K562 (cell line): ENCODE measurements around the gene CALML4. TPM values are rescaled to one million over a fixed set of nuclear protein-coding genes. Genes with fewer than 3 reads are reported as not detected.

ENCODE experiments used
- ATAC-seq: fragments of 200-7000 bp; cut with Tn5 transposase; 3 replicates; pipeline ENCODE4 v1.9.1; 2020; ENCODE audit warnings: moderate library complexity
- BruUV-seq: library from RNA; stranded (reverse); fragments of 400-500 nt; replicated peaks from 2 replicates; lab custom pipeline; 2021; lab: Mats Ljungman, UMichigan
- CTCF ChIA-PET: fragments of 300-600 bp; formaldehyde crosslinking; extraction: SDS; loops from one replicate; lab custom pipeline; 2021; ENCODE audit warnings: low intra/inter-chr PET ratio; lab: Yijun Ruan, JAX
- POLR2A ChIA-PET: fragments of 300-600, 350-650 bp; sonication (Branson Sonifier 250); formaldehyde crosslinking; extraction: SDS; loops from one replicate; lab custom pipeline; 2021; ENCODE audit warnings: antibody characterized with exemption, inconsistent platforms; lab: Yijun Ruan, JAX
- DNase-seq, 4 experiments: peaks; one replicate each; pipeline versions ENCODE4 v3.0.0 to v3.0.0-alpha.2; 2011 to 2018; ENCODE audit warnings: low spot score in 3 of 4, mixed read lengths in 3 of 4; ENCODE audit errors: extremely low read depth in 1 of 4
- FAIRE-seq: peaks from 2 replicates; lab custom pipeline; 2011; peaks lifted over from hg19 to GRCh38; lab: Jason Lieb, UNC
- H2AFZ ChIP-seq: 2 replicates; pipeline ENCODE4 v1.6.0; 2011; ENCODE audit warnings: low read depth, low read length, control low read depth, inconsistent platforms
- H3K27ac ChIP-seq: fragments of 200-600 bp; 3 replicates; pipeline ENCODE4 v1.8.0; 2011; ENCODE audit warnings: low read depth, mild to moderate bottlenecking, control low read depth, inconsistent platforms, low read length, moderate library complexity, mixed read lengths; ENCODE audit errors: extremely low read depth
- H3K27me3 ChIP-seq, 2 experiments: fragments of 300-600 bp in 1 of 2; 2 replicates in 1 of 2; 3 replicates in 1 of 2; pipeline versions ENCODE4 v1.6.0 to v1.8.0; 2011; ENCODE audit warnings: inconsistent platforms in 2 of 2, low read length in 2 of 2, mild to moderate bottlenecking in 1 of 2, mixed read lengths in 1 of 2, moderate library complexity in 1 of 2; ENCODE audit not compliant: control insufficient read depth in 2 of 2, insufficient read depth in 2 of 2
- H3K36me3 ChIP-seq: fragments of 300-600 bp; 3 replicates; pipeline ENCODE4 v1.8.0; 2011; ENCODE audit warnings: mild to moderate bottlenecking, low read length, inconsistent platforms; ENCODE audit not compliant: control insufficient read depth, insufficient read depth
- H3K4me1 ChIP-seq, 2 experiments: fragments of 200-600 bp in 1 of 2; replicated peaks in 1 of 2; 2 replicates in 1 of 2; 3 replicates in 1 of 2; pipeline versions ENCODE4 v1.5.1 to v1.8.0; 2011; ENCODE audit warnings: inconsistent platforms in 2 of 2, low read length in 2 of 2, mild to moderate bottlenecking in 1 of 2, mixed read lengths in 1 of 2, moderate library complexity in 1 of 2; ENCODE audit not compliant: control insufficient read depth in 2 of 2, insufficient read depth in 2 of 2
- H3K4me2 ChIP-seq: 2 replicates; pipeline ENCODE4 v1.6.1; 2011; ENCODE audit warnings: low read length, control low read depth, inconsistent platforms, mixed read lengths; ENCODE audit not compliant: insufficient read depth
- H3K4me3 ChIP-seq: fragments of 200-600 bp; sonication (generic), shearing (Covaris generic); 2 replicates; pipeline ENCODE4 v1.5.1; 2016; ENCODE audit warnings: control low read depth, inconsistent platforms
- H3K79me2 ChIP-seq: fragments of 200-600 bp; 3 replicates; pipeline ENCODE4 v1.8.0; 2011; ENCODE audit warnings: low read length, inconsistent platforms; ENCODE audit not compliant: control insufficient read depth, insufficient read depth
- H3K9ac ChIP-seq, 2 experiments: 2 replicates each; pipeline versions ENCODE4 v1.6.0 to v1.6.1; 2011; ENCODE audit warnings: low read depth in 2 of 2, low read length in 2 of 2, control low read depth in 1 of 2, inconsistent platforms in 1 of 2, mild to moderate bottlenecking in 1 of 2, mixed read lengths in 1 of 2; ENCODE audit not compliant: insufficient read depth in 1 of 2
- H3K9me1 ChIP-seq: one replicate; pipeline ENCODE4 v1.6.0; 2011; ENCODE audit warnings: inconsistent platforms, mild to moderate bottlenecking, low read length, moderate library complexity; ENCODE audit not compliant: control insufficient read depth, insufficient read depth
- H3K9me3 ChIP-seq: replicated peaks from 2 replicates; pipeline ENCODE4 v1.5.1; 2011; ENCODE audit warnings: low read depth, low read length, inconsistent platforms; ENCODE audit not compliant: control insufficient read depth, insufficient read depth
- H4K20me1 ChIP-seq: replicated peaks from 2 replicates; pipeline ENCODE4 v1.6.1; 2011; ENCODE audit warnings: low read length, inconsistent platforms, mixed read lengths; ENCODE audit not compliant: control insufficient read depth, insufficient read depth
- BRD9 ChIP-seq: fragments of 450-650 bp; IDR thresholded peaks from 2 replicates; pipeline ENCODE4 v1.6.1; 2018; ENCODE audit warnings: low read depth; ENCODE audit not compliant: partially characterized antibody
- CBX5 ChIP-seq: IDR thresholded peaks from 2 replicates; pipeline ENCODE4 v1.6.1; 2014; ENCODE audit warnings: low read depth, borderline replicate concordance
- EWSR1 ChIP-seq: fragments of 450-650 bp; IDR thresholded peaks from 2 replicates; pipeline ENCODE4 v1.6.1; 2018; ENCODE audit warnings: borderline replicate concordance, mild to moderate bottlenecking, low read depth, moderate library complexity; ENCODE audit not compliant: partially characterized antibody
- FIP1L1 ChIP-seq: fragments of 200-400 bp; formaldehyde crosslinking; IDR thresholded peaks from 2 replicates; pipeline ENCODE4 v1.6.1; 2018; ENCODE audit warnings: mild to moderate bottlenecking, low read depth, low read length; ENCODE audit not compliant: poor library complexity, severe bottlenecking
- GATAD2B ChIP-seq: fragments of 450-650 bp; IDR thresholded peaks from 2 replicates; pipeline ENCODE4 v1.6.1; 2017; ENCODE audit warnings: mild to moderate bottlenecking, borderline replicate concordance
- GTF2F1 ChIP-seq: IDR thresholded peaks from 2 replicates; pipeline ENCODE4 v1.6.1; 2011; ENCODE audit warnings: low read depth, low read length, improper control_type of control experiment
- MAFG ChIP-seq: fragments of 450-650 bp; conservative IDR thresholded peaks from 2 replicates; pipeline ENCODE4 v1.6.1; 2016; ENCODE audit warnings: missing genetic modification characterization, missing compliant biosample characterization
- POLR2H ChIP-seq: IDR thresholded peaks from 2 replicates; pipeline ENCODE4 v1.6.1; 2016; ENCODE audit warnings: missing genetic modification characterization, low read depth, mild to moderate bottlenecking, control low read depth, missing compliant biosample characterization, moderate library complexity
- RBM39 ChIP-seq: fragments of 200-400 bp; formaldehyde crosslinking; optimal IDR thresholded peaks from 2 replicates; pipeline ENCODE3; 2018; ENCODE audit warnings: low read depth, low read length
- SMAD2 ChIP-seq: fragments of 150-350 bp; IDR thresholded peaks from 2 replicates; pipeline ENCODE4 v1.6.1; 2014; ENCODE audit warnings: low read depth, mild to moderate bottlenecking, low read length
- ZBTB17 ChIP-seq: fragments of 450-650 bp; formaldehyde crosslinking; IDR thresholded peaks from 2 replicates; pipeline ENCODE4 v1.4.0; 2020; ENCODE audit warnings: mild to moderate bottlenecking
- ZNF354B ChIP-seq: fragments of 250-450 bp; sonication (Bioruptor Pico); IDR thresholded peaks from 2 replicates; pipeline ENCODE4 v1.4.0; 2020
- ZNF436 ChIP-seq: fragments of 250-450, 450-650 bp; sonication (Bioruptor Pico); formaldehyde crosslinking; IDR thresholded peaks from 2 replicates; pipeline ENCODE4 v1.7.0; 2020; ENCODE audit warnings: mild to moderate bottlenecking
- in situ Hi-C: fragments of 300-500 bp; cut with MboI; formaldehyde crosslinking; loops from 4 replicates; pipeline ENCODE4 v1.15.0; 2018; ENCODE audit warnings: inconsistent platforms, mixed read lengths
- intact Hi-C: fragments of 100-400 bp; cut with micrococcal nuclease; formaldehyde crosslinking; loops from 2 replicates; pipeline ENCODE4 v1.14.2; 2022
- polyA plus RNA-seq, 8 experiments: library from polyadenylated mRNA; depleted of rRNA in 4 of 8; stranded (reverse) in 5 of 8; unstranded in 3 of 8; fragments of >200 nt; fragmentation: Nextera tagmentation in 2 of 8; fragmentation: Illumina TruSeq in 1 of 8; extraction: Ambion mirVana in 2 of 8; extraction: Trizol in 1 of 8; gene quantifications; 2 replicates each; pipeline versions ENCODE4 v1.2.1 to v1.2.3, GENCODE V29; 2011 to 2014; ENCODE audit warnings: inconsistent platforms in 1 of 8, missing spikeins in 1 of 8
- total RNA-seq, 7 experiments: library from RNA; depleted of rRNA in 6 of 7; stranded (reverse); fragments of >200 nt in 6 of 7; fragmentation: Illumina TruSeq in 2 of 7; extraction: Trizol in 2 of 7; gene quantifications; 2 replicates each; pipeline versions ENCODE4 v1.2.1 to v1.2.3, GENCODE V29; 2011 to 2021; ENCODE audit warnings: low replicate concordance in 1 of 7
- TF ChIP-seq, protein P1 (sequence below), 2 experiments: fragments of 450-650 bp in 1 of 2; sonication (generic) in 1 of 2; formaldehyde crosslinking in 1 of 2; IDR thresholded peaks in 1 of 2; conservative IDR thresholded peaks in 1 of 2; 2 replicates each; pipeline versions ENCODE4 v1.6.1 to v1.8.1; 2016 to 2023; ENCODE audit warnings: mild to moderate bottlenecking in 2 of 2, moderate library complexity in 2 of 2, inconsistent platforms in 1 of 2, missing genetic modification reagents in 1 of 2
- TF ChIP-seq, protein P2 (sequence below), 2 experiments: fragments of 450-650 bp in 1 of 2; IDR thresholded peaks; 2 replicates each; pipeline ENCODE4 v1.6.1; 2011 to 2017; ENCODE audit warnings: low read depth in 2 of 2, antibody characterized with exemption in 1 of 2, borderline replicate concordance in 1 of 2, low read length in 1 of 2, mild to moderate bottlenecking in 1 of 2, mixed read lengths in 1 of 2; ENCODE audit not compliant: control insufficient read depth in 1 of 2

CALML4 gene
- total and polyA plus RNA-seq, 9 of the 15 experiments (the other 6 are each of a cell fraction or from before 2014, with no cell fraction given), result 2.8 to 30.6 (median 15.5) TPM

DNA sequence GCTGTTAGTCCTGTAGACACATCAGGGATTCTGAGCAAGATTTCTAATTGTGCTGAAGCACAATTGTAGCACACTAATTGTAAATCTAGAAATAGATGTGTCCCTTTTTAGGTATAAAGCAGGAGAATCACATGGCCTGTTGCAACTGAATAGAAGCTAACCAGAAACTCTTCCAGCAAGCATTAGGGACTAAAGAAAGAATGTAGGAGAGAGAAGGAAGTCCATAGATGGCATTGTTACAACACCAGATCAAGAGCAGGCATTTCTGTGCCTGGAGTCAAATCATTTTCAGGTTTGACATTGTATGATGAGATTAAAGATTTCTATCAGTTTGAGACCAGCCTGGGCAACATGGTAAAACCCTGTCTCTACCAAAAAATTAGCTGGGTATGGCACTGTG, 27.4 kb downstream of the CALML4 start:
- intact Hi-C loops, result no loop called here

More for the DNA sequence above, 27.4 kb downstream of the CALML4 start:
- H3K4me1 ChIP-seq, result no peaks in the 10 kb centered on the region
- in situ Hi-C loops, result no loop called here
- H3K9me1 ChIP-seq, result no peaks in the 10 kb centered on the region
- no peak for ATAC-seq
- peaks cover 75% of the 10 kb centered on the region for H3K36me3 ChIP-seq
- CTCF ChIA-PET, result no interaction called here
- FAIRE-seq, result peak; percentile 29
- no peaks in the 10 kb centered on the region for H3K9me3 ChIP-seq
- no TSS peak for BruUV-seq
- H4K20me1 ChIP-seq, result no peaks in the 10 kb centered on the region
- no peak overlapping the region for H3K27ac ChIP-seq
- H3K79me2 ChIP-seq, result no peaks in the 10 kb centered on the region
- TF ChIP-seq ZNF354B (CRISPR knock-in tag), result no peak
- TF ChIP-seq, protein P1, sequence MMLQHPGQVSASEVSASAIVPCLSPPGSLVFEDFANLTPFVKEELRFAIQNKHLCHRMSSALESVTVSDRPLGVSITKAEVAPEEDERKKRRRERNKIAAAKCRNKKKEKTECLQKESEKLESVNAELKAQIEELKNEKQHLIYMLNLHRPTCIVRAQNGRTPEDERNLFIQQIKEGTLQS (IDR thresholded peaks at IDR 0.05), result no peak
- TF ChIP-seq, protein P1 (CRISPR knock-in tag; conservative IDR thresholded peaks at IDR 0.05), result no peak
- no peak for TF ChIP-seq EWSR1
- TF ChIP-seq ZNF436 (CRISPR knock-in tag), result no peak
- no peak for TF ChIP-seq SMAD2
- no peak for TF ChIP-seq GATAD2B
- no peak for TF ChIP-seq FIP1L1
- no peak for TF ChIP-seq ZBTB17
- no peak for TF ChIP-seq MAFG
- TF ChIP-seq BRD9, result no peak
- TF ChIP-seq POLR2H, result no peak
- TF ChIP-seq, protein P2, sequence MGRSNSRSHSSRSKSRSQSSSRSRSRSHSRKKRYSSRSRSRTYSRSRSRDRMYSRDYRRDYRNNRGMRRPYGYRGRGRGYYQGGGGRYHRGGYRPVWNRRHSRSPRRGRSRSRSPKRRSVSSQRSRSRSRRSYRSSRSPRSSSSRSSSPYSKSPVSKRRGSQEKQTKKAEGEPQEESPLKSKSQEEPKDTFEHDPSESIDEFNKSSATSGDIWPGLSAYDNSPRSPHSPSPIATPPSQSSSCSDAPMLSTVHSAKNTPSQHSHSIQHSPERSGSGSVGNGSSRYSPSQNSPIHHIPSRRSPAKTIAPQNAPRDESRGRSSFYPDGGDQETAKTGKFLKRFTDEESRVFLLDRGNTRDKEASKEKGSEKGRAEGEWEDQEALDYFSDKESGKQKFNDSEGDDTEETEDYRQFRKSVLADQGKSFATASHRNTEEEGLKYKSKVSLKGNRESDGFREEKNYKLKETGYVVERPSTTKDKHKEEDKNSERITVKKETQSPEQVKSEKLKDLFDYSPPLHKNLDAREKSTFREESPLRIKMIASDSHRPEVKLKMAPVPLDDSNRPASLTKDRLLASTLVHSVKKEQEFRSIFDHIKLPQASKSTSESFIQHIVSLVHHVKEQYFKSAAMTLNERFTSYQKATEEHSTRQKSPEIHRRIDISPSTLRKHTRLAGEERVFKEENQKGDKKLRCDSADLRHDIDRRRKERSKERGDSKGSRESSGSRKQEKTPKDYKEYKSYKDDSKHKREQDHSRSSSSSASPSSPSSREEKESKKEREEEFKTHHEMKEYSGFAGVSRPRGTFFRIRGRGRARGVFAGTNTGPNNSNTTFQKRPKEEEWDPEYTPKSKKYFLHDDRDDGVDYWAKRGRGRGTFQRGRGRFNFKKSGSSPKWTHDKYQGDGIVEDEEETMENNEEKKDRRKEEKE (IDR thresholded peaks at IDR 0.05; ENCODE audit: borderline replicate concordance in 1 of 2, control insufficient read depth in 1 of 2, low read depth in 2 of 2, low read length in 1 of 2), result no peak
- no peak for TF ChIP-seq GTF2F1
- TF ChIP-seq RBM39, result no peak
- no peak for TF ChIP-seq CBX5
- TF ChIP-seq, all 486 proteins: peak for 0
- Histone ChIP-seq H2AFZ (no peak overlapping the region), H3K27me3 (no peaks in the 10 kb centered on the region), H3K9ac (no peak overlapping the region), H3K4me3 (no peak overlapping the region), H3K4me2 (no peak overlapping the region)
- no peak for DNase-seq
- POLR2A ChIA-PET, result interaction anchor here (0.7 kb wide), 1 partner anchor 111 kb away, joined by 3 read pairs; no protein-coding TSS in a partner anchor
